KOPT-K1 (cell line): ENCODE data around the gene YDJC.
"Not testable (repeated sequence)": the region's sequence is repeated elsewhere in the genome, so short reads cannot be mapped to it uniquely, and the experiment has no call there.

Experiments
- H3K27ac ChIP-seq: fragments of 200-600 bp; sonication (generic); 2 replicates; pipeline ENCODE4 v1.5.1; 2016; ENCODE audit warnings: antibody characterized with exemption, mild to moderate bottlenecking, low read depth, low read length; ENCODE audit not compliant: poor library complexity, severe bottlenecking
- H3K36me3 ChIP-seq: fragments of 200-600 bp; sonication (generic); 2 replicates; pipeline ENCODE4 v1.5.1; 2017; ENCODE audit warnings: antibody characterized with exemption, mild to moderate bottlenecking, low read length, moderate library complexity; ENCODE audit not compliant: insufficient read depth
- H3K9me3 ChIP-seq: fragments of 200-600 bp; sonication (generic); 2 replicates; pipeline ENCODE4 v1.5.1; 2017; ENCODE audit warnings: antibody characterized with exemption, low read length, mild to moderate bottlenecking; ENCODE audit not compliant: insufficient read depth, poor library complexity, severe bottlenecking

The YDJC gene

GRCh38 chr22:21641789-21642583 is 12.2 kb upstream of the YDJC start, which contains the start of gene SDF2L1:
Gene SDF2L1 (plus strand): TSS chr22:21642302. CDS start chr22:21642337, 35 bp downstream.
- Histone ChIP-seq H3K27ac (peak within 1 kb of the TSS; percentile 62), H3K36me3 (peaks cover 27% of the 10 kb centered on the region), H3K9me3 (no peaks in the 10 kb centered on the region)

GRCh38 chr22:21641417-21641788 is 11.6 kb upstream of the YDJC start:
- Histone ChIP-seq H3K36me3 (peaks cover 23% of the 10 kb centered on the region), H3K9me3 (no peaks in the 10 kb centered on the region), H3K27ac (peak overlapping the region; percentile 62)

GRCh38 chr22:21640810-21641209 is 11.0 kb upstream of the YDJC start:
- peaks cover 19% of the 10 kb centered on the region for H3K36me3 ChIP-seq
- H3K9me3 ChIP-seq, result no peaks in the 10 kb centered on the region
- no peak overlapping the region for H3K27ac ChIP-seq

GRCh38 chr22:21639359-21639758 is 9.5 kb upstream of the YDJC start:
- Histone ChIP-seq H3K36me3 (peaks cover 8% of the 10 kb centered on the region; the same call in 1 of the 2 replicates), H3K9me3 (no peaks in the 10 kb centered on the region), H3K27ac (no peak overlapping the region)

- H3K36me3 ChIP-seq, H3K27ac ChIP-seq, H3K9me3 ChIP-seq: not testable (repeated sequence)
Measured at GRCh38 chr22:21637450-21637849, 7.6 kb upstream of the YDJC start.

- H3K36me3 ChIP-seq, result no peaks in the 10 kb centered on the region
- H3K27ac ChIP-seq, result no peak overlapping the region
- H3K9me3 ChIP-seq, result no peaks in the 10 kb centered on the region
Measured at GRCh38 chr22:21636629-21637218, 6.9 kb upstream of the YDJC start.

- Histone ChIP-seq H3K36me3 (no peaks in the 10 kb centered on the region), H3K27ac (no peak overlapping the region), H3K9me3 (no peaks in the 10 kb centered on the region)
Measured at GRCh38 chr22:21635771-21636510, 6.1 kb upstream of the YDJC start.

GRCh38 chr22:21634844-21635243 is 5.0 kb upstream of the YDJC start:
- no peaks in the 10 kb centered on the region for H3K36me3 ChIP-seq
- H3K27ac ChIP-seq, result no peak overlapping the region
- no peaks in the 10 kb centered on the region for H3K9me3 ChIP-seq

- no peak overlapping the region for H3K27ac ChIP-seq
- no peaks in the 10 kb centered on the region for H3K9me3 ChIP-seq
- H3K36me3 ChIP-seq, result no peaks in the 10 kb centered on the region
Measured at GRCh38 chr22:21634081-21634480, 4.3 kb upstream of the YDJC start.

GRCh38 chr22:21633481-21633880 is 3.7 kb upstream of the YDJC start:
- H3K27ac ChIP-seq, result no peak overlapping the region
- peaks cover 2% of the 10 kb centered on the region for H3K36me3 ChIP-seq
- no peaks in the 10 kb centered on the region for H3K9me3 ChIP-seq

GRCh38 chr22:21632931-21633330 is 3.1 kb upstream of the YDJC start:
- H3K27ac ChIP-seq, result no peak overlapping the region
- no peaks in the 10 kb centered on the region for H3K9me3 ChIP-seq
- H3K36me3 ChIP-seq, result peaks cover 8% of the 10 kb centered on the region

GRCh38 chr22:21632237-21632895 is 2.5 kb upstream of the YDJC start, which contains the start of gene CCDC116:
Gene CCDC116 (plus strand): TSS chr22:21632760. CDS start chr22:21633182, 422 bp downstream.
- Histone ChIP-seq H3K36me3 (peaks cover 13% of the 10 kb centered on the region), H3K9me3 (no peaks in the 10 kb centered on the region), H3K27ac (peak within 1 kb of the TSS; percentile 59)

GRCh38 chr22:21631025-21631424 is 1.2 kb upstream of the YDJC start:
- H3K27ac ChIP-seq, result no peak overlapping the region

GRCh38 chr22:21628386-21629254 is 1.2 kb downstream of the YDJC start:
- Histone ChIP-seq H3K27ac (peak overlapping the region; percentile 96), H3K9me3 (no peaks in the 10 kb centered on the region), H3K36me3 (peaks cover 43% of the 10 kb centered on the region)

More at GRCh38 chr22:21631025-21631424, 1.2 kb upstream of the YDJC start:
- no peaks in the 10 kb centered on the region for H3K9me3 ChIP-seq
- H3K36me3 ChIP-seq, result peaks cover 27% of the 10 kb centered on the region
